ENCODE results near the gene PTRHD1.
A peak's percentile ranks its signal among the peaks of the same experiment; 100 is the strongest.
"Not testable (repeated sequence)": the region's sequence is repeated elsewhere in the genome, so short reads cannot be mapped to it uniquely, and the experiment has no call there.

The PTRHD1 gene

DNA sequence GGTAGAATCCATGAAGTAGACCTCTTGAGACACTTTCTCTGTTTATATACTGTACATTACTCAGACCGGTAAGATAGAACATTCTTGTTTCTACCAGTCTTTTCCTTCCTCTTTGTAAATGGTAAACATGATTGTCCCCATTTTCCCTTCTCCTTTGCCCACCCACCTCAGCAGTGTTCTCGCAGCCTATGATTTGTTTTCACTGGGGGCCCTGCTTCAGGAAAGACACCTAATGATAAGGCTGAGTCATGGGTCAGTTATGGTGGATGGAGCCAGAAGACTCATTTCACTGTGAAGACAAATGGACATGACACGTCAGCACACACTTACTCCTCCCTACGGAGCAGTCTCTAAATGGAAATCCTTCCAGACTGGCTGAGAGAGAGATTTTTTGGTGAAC, 23.7 kb upstream of the PTRHD1 start:
- Histone ChIP-seq H3K4me1 (ENCODE audit: control insufficient read depth, low read depth, low read length) (peaks cover 11% of the 10 kb centered on the region), H3K36me3 (ENCODE audit: control insufficient read depth, low read depth, low read length) (peaks cover 75% of the 10 kb centered on the region), H3K4me3 (ENCODE audit: low read length) (no peak overlapping the region), H3K9ac (ENCODE audit: low read length) (no peak overlapping the region), H3K9me3 (ENCODE audit: control insufficient read depth, low read depth, low read length) (no peaks in the 10 kb centered on the region), H3K27me3 (ENCODE audit: control insufficient read depth, insufficient read depth, low read length) (no peaks in the 10 kb centered on the region), H3K27ac (ENCODE audit: low read length) (no peak overlapping the region)

DNA sequence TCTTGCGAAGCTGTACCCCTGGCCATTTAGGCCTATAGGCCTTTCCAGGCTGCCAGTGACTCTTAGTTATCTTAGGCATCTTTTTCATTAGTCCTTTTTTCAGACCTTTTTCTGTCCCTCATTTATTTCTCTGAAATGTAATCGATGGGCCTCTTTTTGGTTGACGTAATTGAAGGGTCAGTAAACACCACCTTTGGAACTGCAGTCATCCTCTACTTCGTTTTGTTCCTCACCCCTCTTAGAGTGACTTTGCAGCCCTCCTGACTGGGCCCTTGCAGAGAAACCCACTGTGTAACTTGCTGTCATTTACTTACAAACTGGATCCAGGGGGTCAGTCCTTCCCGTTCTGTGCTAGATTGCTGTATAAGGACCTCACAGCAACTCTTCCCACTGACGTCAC, 23.2 kb upstream of the PTRHD1 start:
- Histone ChIP-seq H3K27me3 (ENCODE audit: control insufficient read depth, insufficient read depth, low read length) (no peaks in the 10 kb centered on the region), H3K9me3 (ENCODE audit: control insufficient read depth, low read depth, low read length) (no peaks in the 10 kb centered on the region), H3K9ac (ENCODE audit: low read length) (no peak overlapping the region), H3K4me1 (ENCODE audit: control insufficient read depth, low read depth, low read length) (peaks cover 7% of the 10 kb centered on the region), H3K36me3 (ENCODE audit: control insufficient read depth, low read depth, low read length) (peaks cover 73% of the 10 kb centered on the region), H3K4me3 (ENCODE audit: low read length) (no peak overlapping the region), H3K27ac (ENCODE audit: low read length) (no peak overlapping the region)

DNA sequence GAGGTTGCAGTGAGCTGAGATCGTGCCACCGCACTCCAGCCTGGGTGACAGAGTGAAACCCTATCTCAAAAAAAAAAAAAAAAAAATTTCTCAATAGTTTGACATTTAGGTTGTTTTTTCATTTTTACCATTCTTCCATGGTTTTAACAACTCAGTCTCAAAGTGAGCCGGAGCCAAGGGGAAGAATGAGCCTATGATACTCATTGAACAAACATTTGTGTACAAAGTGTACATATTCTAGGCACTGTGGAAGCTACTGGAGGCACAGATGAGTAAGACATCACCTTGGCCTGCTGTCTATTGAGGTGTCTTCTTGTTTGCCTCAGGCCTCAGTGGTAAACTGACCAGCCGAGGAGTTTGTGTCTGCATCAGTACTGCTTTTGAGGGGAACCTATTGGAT, 22.0 kb upstream of the PTRHD1 start:
- no peaks in the 10 kb centered on the region for H3K27me3 ChIP-seq (ENCODE audit: control insufficient read depth, insufficient read depth, low read length)
- no peaks in the 10 kb centered on the region for H3K4me1 ChIP-seq (ENCODE audit: control insufficient read depth, low read depth, low read length)
- peaks cover 62% of the 10 kb centered on the region for H3K36me3 ChIP-seq (ENCODE audit: control insufficient read depth, low read depth, low read length)
- H3K4me3 ChIP-seq (ENCODE audit: low read length), result no peak overlapping the region
- H3K9ac ChIP-seq (ENCODE audit: low read length), result no peak overlapping the region
- H3K27ac ChIP-seq (ENCODE audit: low read length), result no peak overlapping the region
- H3K9me3 ChIP-seq (ENCODE audit: control insufficient read depth, low read depth, low read length), result no peaks in the 10 kb centered on the region

DNA sequence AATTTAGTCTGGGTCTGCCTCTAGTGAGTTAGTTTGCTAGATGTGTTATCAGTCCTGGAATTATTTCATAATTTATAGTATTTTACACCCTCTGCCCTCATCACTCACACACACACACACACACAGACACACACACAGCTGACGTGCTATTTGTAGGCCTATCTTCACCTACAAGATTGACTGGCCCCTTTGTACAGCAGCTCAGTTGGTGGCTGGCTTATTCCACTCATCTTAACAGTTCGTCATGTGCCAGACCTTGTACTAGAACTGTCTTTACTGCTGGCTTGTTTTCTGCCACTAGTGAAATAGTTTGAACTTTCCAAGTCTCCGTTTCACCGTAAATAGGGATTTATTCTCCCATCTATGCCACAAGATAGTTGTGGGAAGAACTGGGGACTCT, 21.3 kb upstream of the PTRHD1 start:
- Histone ChIP-seq H3K9me3 (ENCODE audit: control insufficient read depth, low read depth, low read length) (no peaks in the 10 kb centered on the region), H3K27me3 (ENCODE audit: control insufficient read depth, insufficient read depth, low read length) (no peaks in the 10 kb centered on the region), H3K27ac (ENCODE audit: low read length) (no peak overlapping the region), H3K4me3 (ENCODE audit: low read length) (no peak overlapping the region), H3K4me1 (ENCODE audit: control insufficient read depth, low read depth, low read length) (no peaks in the 10 kb centered on the region), H3K36me3 (ENCODE audit: control insufficient read depth, low read depth, low read length) (peaks cover 57% of the 10 kb centered on the region), H3K9ac (ENCODE audit: low read length) (no peak overlapping the region)

DNA sequence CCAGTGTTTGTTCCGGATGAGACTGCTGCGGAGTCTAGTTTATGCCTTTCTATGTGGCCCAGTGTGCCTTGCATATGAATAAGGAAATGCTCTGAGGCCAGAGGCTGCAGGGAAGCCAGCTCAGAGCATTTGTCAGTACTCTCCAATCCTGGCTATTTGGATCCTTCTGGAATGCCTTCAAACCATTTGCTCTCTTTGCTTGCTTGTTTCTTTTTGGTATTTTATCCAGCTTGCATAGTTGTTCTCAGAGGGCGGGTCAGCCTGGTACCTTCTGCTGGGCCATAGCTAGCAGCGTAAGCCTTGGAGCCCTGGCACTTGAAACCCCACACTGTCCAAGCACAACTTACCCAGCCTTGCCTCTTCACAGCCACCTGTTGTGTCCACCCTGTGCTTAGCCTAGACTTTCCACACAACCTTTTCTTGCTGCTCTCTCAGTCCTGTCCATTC, 20.5 kb upstream of the PTRHD1 start:
- H3K36me3 ChIP-seq (ENCODE audit: control insufficient read depth, low read depth, low read length), result peaks cover 50% of the 10 kb centered on the region
- H3K4me1 ChIP-seq (ENCODE audit: control insufficient read depth, low read depth, low read length), result no peaks in the 10 kb centered on the region
- no peak overlapping the region for H3K9ac ChIP-seq (ENCODE audit: low read length)
- no peak overlapping the region for H3K27ac ChIP-seq (ENCODE audit: low read length)
- H3K27me3 ChIP-seq (ENCODE audit: control insufficient read depth, insufficient read depth, low read length), result no peaks in the 10 kb centered on the region
- no peaks in the 10 kb centered on the region for H3K9me3 ChIP-seq (ENCODE audit: control insufficient read depth, low read depth, low read length)
- no peak overlapping the region for H3K4me3 ChIP-seq (ENCODE audit: low read length)

DNA sequence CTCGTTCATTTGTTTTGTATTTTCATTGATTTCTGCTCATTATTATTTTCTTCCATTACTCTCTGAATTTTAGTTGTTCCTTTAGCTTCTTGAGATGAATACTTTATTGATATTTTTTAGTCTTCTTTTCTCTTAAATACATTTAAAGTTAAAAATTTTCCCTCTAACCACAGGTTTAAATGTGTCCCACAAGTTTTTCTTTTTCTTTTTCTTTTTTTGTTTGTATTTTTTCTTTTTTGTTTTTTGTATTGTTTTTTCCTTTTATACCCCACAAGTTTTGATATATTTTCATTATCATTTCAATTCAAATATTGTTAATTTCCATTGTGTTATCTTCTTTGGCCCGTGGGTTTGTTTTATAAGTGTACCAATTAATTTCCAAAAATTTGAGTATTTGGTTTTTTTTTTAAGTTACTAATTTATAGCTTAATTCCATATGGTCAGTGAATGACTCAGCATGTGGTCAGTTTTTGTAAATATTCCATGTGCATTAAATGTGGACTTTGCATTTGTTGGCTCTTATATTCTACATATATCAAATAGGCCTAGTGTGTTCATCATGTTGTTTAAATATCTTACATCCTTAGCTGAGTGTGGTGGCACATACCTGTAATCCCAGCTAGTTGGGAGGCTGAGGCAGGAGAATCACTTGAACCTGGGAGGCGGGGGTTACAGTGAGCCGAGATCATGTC, 16.3 kb upstream of the PTRHD1 start:
- H3K27me3 ChIP-seq (ENCODE audit: control insufficient read depth, insufficient read depth, low read length), result no peaks in the 10 kb centered on the region
- H3K36me3 ChIP-seq (ENCODE audit: control insufficient read depth, low read depth, low read length), result peaks cover 17% of the 10 kb centered on the region
- H3K4me1 ChIP-seq (ENCODE audit: control insufficient read depth, low read depth, low read length), result no peaks in the 10 kb centered on the region
- H3K27ac ChIP-seq (ENCODE audit: low read length), result no peak overlapping the region
- peaks cover 3% of the 10 kb centered on the region for H3K9me3 ChIP-seq (ENCODE audit: control insufficient read depth, low read depth, low read length)
- no peak overlapping the region for H3K9ac ChIP-seq (ENCODE audit: low read length)
- H3K4me3 ChIP-seq (ENCODE audit: low read length), result no peak overlapping the region

DNA sequence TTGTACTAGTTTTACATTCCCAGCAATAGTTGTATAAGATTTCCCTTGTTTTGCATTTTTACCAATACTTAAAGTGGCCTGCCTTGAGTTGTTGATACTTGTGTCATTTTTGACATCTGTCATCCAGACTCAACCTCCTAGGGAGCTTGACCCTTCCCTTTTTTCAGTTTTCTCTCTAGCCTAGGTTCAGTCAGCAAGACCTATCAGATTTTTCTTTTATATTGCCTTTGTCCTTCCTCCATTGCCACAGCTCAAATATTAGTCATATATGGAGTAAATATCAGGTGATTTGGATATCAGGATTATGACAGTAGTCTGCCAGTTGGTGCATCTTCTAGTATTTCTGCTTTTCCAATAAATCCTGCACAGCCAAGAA, 13.5 kb upstream of the PTRHD1 start:
- no peaks in the 10 kb centered on the region for H3K4me1 ChIP-seq (ENCODE audit: control insufficient read depth, low read depth, low read length)
- H3K4me3 ChIP-seq (ENCODE audit: low read length), result no peak overlapping the region
- H3K27ac ChIP-seq (ENCODE audit: low read length), result no peak overlapping the region
- H3K9ac ChIP-seq (ENCODE audit: low read length), result no peak overlapping the region
- H3K9me3 ChIP-seq (ENCODE audit: control insufficient read depth, low read depth, low read length), result peaks cover 3% of the 10 kb centered on the region
- H3K27me3 ChIP-seq (ENCODE audit: control insufficient read depth, insufficient read depth, low read length), result no peaks in the 10 kb centered on the region
- H3K36me3 ChIP-seq (ENCODE audit: control insufficient read depth, low read depth, low read length), result peaks cover 8% of the 10 kb centered on the region

DNA sequence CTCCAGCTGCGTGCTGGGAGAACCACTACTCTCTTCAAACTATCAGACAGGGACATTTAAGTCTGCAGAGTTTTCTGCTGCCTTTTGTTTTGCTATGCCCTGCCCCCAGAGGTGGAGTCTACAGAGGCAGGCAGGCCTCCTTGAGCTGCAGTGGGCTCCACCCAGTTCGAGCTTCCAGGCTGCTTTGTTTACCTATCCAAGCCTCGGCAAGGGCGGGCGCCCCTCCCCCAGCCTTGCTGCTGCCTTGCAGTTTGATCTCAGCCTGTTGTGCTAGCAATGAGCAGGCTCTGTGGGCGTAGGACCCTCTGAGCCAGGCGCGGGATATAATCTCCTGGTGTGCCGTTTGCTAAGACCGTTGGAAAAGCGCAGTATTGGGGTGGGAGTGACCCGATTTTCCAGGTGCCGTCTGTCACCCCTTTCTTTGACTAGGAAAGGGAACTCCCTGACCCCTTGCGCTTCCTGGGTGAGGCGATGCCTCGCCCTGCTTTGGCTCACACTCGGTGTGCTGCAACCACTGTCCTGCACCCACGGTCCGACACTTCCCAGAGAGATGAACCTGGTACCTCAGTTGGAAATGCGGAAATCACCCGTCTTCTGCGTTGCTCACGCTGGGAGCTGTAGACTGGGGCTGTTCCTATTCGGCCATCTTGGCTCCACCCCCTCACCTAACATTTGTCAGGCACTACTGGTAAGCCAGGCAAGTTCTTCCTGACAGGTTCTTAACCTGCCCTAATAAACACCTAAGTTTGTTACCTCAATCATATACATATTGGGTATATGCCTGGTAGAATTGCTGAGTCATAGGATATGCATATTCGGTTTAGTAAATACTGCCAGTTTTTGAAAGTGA, 12.8 kb upstream of the PTRHD1 start:
- H3K4me3 ChIP-seq (ENCODE audit: low read length); H3K36me3 ChIP-seq (ENCODE audit: control insufficient read depth, low read depth, low read length); H3K9ac ChIP-seq (ENCODE audit: low read length); H3K9me3 ChIP-seq (ENCODE audit: control insufficient read depth, low read depth, low read length); H3K27me3 ChIP-seq (ENCODE audit: control insufficient read depth, insufficient read depth, low read length); H3K4me1 ChIP-seq (ENCODE audit: control insufficient read depth, low read depth, low read length); H3K27ac ChIP-seq (ENCODE audit: low read length): not testable (repeated sequence)

DNA sequence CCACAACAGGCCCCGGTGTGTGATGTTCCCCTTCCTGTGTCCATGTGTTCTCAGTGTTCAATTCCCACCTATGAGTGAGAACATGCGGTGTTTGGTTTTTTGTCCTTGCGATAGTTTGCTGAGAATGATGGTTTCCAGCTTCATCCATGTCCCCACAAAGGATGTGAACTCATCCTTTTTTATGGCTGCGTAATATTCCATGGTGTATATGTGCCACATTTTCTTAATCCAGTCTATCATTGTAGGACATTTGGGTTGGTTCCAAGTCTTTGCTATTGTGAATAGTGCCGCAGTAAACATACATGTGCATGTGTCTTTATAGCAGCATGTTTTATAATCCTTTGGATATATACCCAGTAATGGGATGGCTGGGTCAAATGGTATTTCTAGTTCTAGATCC, 7.3 kb upstream of the PTRHD1 start:
- H3K27me3 ChIP-seq (ENCODE audit: control insufficient read depth, insufficient read depth, low read length); H3K4me3 ChIP-seq (ENCODE audit: low read length); H3K4me1 ChIP-seq (ENCODE audit: control insufficient read depth, low read depth, low read length); H3K9me3 ChIP-seq (ENCODE audit: control insufficient read depth, low read depth, low read length); H3K27ac ChIP-seq (ENCODE audit: low read length); H3K9ac ChIP-seq (ENCODE audit: low read length): not testable (repeated sequence)
- peaks cover 23% of the 10 kb centered on the region for H3K36me3 ChIP-seq (ENCODE audit: control insufficient read depth, low read depth, low read length)

DNA sequence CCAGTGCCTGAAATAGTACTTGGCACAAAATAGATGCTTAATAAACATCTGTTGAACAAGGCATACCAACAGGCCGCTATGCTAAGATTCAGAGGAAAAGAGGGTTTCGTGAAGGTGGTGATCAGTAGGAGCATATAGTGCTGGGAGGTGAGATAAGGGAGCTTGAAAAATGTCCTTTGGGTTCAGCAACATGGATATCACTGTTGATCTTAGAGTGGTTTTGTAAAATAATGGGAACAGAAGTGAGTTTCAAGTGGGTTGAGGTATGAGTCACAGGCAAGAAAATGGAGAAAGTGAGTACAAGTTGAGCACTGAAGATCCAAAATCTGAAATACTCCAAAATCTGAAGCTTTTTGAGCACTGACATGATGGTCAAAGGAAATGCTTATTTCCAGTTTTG, 4.5 kb upstream of the PTRHD1 start:
- H3K4me3 ChIP-seq (ENCODE audit: low read length), result no peak overlapping the region
- peaks cover 12% of the 10 kb centered on the region for H3K4me1 ChIP-seq (ENCODE audit: control insufficient read depth, low read depth, low read length)
- H3K27ac ChIP-seq (ENCODE audit: low read length), result no peak overlapping the region
- no peaks in the 10 kb centered on the region for H3K9me3 ChIP-seq (ENCODE audit: control insufficient read depth, low read depth, low read length)
- peaks cover 27% of the 10 kb centered on the region for H3K36me3 ChIP-seq (ENCODE audit: control insufficient read depth, low read depth, low read length)
- H3K27me3 ChIP-seq (ENCODE audit: control insufficient read depth, insufficient read depth, low read length), result no peaks in the 10 kb centered on the region
- no peak overlapping the region for H3K9ac ChIP-seq (ENCODE audit: low read length)

DNA sequence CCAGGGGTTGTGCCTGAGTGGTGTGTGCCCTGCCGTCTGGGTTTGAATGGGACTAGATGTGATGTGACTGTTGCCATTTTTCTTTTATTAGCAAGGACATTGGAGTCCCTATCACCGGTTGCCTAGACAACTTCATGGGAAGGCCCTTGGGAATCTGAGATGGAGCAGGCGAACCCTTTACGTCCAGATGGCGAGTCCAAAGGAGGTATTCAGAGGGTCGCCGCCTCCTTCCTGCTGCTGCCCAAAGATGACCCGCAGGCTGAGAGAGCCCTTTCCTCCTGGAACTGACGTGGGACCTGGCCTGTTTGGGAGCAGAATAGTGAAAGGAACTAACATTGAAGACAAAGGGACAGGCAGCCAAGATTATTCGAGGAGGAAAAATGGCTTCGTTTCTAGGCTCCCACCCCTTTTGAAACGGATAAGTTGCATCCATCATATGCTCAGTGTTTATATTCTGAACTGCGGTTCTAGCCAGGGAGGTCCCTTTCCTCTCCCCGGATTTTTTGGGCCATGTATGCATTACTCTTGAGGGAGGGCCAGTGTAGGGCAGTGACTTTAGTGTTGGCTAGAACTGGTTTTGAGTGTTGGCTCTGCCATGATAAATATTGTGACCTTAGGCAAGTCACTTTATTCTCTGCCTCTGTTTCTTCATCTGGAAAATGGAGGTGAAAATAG, 707 bp upstream of the PTRHD1 start:
- H3K4me3 ChIP-seq (ENCODE audit: low read length), result peak overlapping the region; percentile 88
- H3K4me1 ChIP-seq (ENCODE audit: control insufficient read depth, low read depth, low read length), result peaks cover 27% of the 10 kb centered on the region
- peak overlapping the region; percentile 95 for H3K9ac ChIP-seq (ENCODE audit: low read length)
- no peaks in the 10 kb centered on the region for H3K27me3 ChIP-seq (ENCODE audit: control insufficient read depth, insufficient read depth, low read length)
- H3K9me3 ChIP-seq (ENCODE audit: control insufficient read depth, low read depth, low read length), result no peaks in the 10 kb centered on the region
- H3K36me3 ChIP-seq (ENCODE audit: control insufficient read depth, low read depth, low read length), result peaks cover 26% of the 10 kb centered on the region
- H3K27ac ChIP-seq (ENCODE audit: low read length), result peak overlapping the region; percentile 98
